ENCODE measurements around the gene HS1BP3.
A peak's percentile ranks its signal among the peaks of the same experiment; 100 is the strongest.

HS1BP3 gene

DNA sequence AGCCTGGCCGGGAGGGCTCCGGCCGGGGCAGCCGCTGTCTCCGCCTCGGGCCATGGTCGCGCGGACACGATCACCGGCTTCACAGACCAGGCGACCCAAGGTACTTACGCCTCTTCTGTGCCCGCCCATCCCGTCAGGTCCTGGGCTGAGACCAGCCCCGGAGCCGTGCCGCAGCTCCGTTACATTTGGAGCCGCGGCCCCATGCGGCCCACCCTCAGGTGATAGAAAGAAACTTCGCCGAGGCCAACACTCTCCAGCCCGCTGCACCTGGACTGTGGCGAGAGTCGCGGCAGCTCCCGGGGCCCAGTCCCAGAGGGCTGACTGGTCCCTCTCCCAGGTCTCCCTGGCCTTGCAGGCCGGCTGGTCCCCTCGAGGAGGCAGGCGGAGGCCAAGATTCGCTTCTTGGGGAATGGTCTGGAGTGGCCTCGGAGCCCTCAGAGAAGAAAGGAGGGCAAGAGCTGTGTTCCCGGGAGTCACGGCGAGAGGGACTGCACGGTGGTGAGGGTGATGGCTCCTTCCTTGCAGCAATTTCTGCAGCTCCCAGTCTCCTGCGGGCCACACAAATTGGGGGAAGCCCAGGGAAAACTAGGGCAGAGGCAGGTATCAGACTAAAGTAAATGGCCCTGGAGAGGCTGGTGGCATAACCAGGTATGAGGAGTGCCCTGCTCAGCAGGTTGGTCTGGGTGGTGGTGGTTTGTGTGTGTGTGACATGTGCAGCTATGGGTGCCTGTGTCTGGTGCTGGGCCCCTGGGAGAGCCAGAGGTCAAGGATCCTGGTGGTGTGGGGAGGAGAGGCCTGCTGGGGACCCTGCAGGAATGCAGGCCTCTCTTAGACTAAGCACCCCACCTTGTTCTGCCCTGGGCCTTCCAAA is 16.9 kb upstream of the HS1BP3 start:
- Histone ChIP-seq H3K9ac (ENCODE audit: low read length) (0 out of 2 replicates have a peak overlapping the region, but pooled peaks have one; percentile 11), H4K20me1 (ENCODE audit: low read depth, low read length) (no peaks in the 10 kb centered on the region), H3K27ac (ENCODE audit: low read depth, low read length) (no peak overlapping the region), H3K27me3 (ENCODE audit: low read length) (no peaks in the 10 kb centered on the region), H3K36me3 (ENCODE audit: low read length) (no peaks in the 10 kb centered on the region), H3K9me3 (ENCODE audit: insufficient read depth, low read length) (no peaks in the 10 kb centered on the region), H3F3A (ENCODE audit: insufficient read depth) (no peaks in the 10 kb centered on the region), H3K9me2 (replicated peaks; ENCODE audit: insufficient read depth, low read length) (no peaks in the 10 kb centered on the region), H3K4me2 (ENCODE audit: low read depth, low read length, poor library complexity, severe bottlenecking) (no peak overlapping the region), H3K79me2 (ENCODE audit: insufficient read depth, low read length) (no peaks in the 10 kb centered on the region), H2AFZ (ENCODE audit: low read depth, low read length, severe bottlenecking) (no peak overlapping the region), H3K4me3 (ENCODE audit: insufficient read depth, low read length, poor library complexity, severe bottlenecking) (no peak overlapping the region)
- TF ChIP-seq EZH2phosphoT487 (conservative IDR thresholded peaks at IDR 0.05; ENCODE audit: low read length): no peak
- TF ChIP-seq, protein P1, sequence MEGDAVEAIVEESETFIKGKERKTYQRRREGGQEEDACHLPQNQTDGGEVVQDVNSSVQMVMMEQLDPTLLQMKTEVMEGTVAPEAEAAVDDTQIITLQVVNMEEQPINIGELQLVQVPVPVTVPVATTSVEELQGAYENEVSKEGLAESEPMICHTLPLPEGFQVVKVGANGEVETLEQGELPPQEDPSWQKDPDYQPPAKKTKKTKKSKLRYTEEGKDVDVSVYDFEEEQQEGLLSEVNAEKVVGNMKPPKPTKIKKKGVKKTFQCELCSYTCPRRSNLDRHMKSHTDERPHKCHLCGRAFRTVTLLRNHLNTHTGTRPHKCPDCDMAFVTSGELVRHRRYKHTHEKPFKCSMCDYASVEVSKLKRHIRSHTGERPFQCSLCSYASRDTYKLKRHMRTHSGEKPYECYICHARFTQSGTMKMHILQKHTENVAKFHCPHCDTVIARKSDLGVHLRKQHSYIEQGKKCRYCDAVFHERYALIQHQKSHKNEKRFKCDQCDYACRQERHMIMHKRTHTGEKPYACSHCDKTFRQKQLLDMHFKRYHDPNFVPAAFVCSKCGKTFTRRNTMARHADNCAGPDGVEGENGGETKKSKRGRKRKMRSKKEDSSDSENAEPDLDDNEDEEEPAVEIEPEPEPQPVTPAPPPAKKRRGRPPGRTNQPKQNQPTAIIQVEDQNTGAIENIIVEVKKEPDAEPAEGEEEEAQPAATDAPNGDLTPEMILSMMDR (IDR thresholded peaks at IDR 0.05; ENCODE audit: insufficient read depth, low read length, poor library complexity, severe bottlenecking): no peak

- no peaks in the 10 kb centered on the region for H4K20me1 ChIP-seq (ENCODE audit: low read depth, low read length)
- no peak overlapping the region for H3K4me3 ChIP-seq (ENCODE audit: insufficient read depth, low read length, poor library complexity, severe bottlenecking)
- 0 out of 2 replicates have a peak overlapping the region, but pooled peaks have one; percentile 11 for H3K9ac ChIP-seq (ENCODE audit: low read length)
- H3K27me3 ChIP-seq (ENCODE audit: low read length): no peaks in the 10 kb centered on the region
- no peak overlapping the region for H3K27ac ChIP-seq (ENCODE audit: low read depth, low read length)
- TF ChIP-seq, protein P1 (IDR thresholded peaks at IDR 0.05; ENCODE audit: insufficient read depth, low read length, poor library complexity, severe bottlenecking): no peak
- no peak for TF ChIP-seq EZH2phosphoT487 (conservative IDR thresholded peaks at IDR 0.05; ENCODE audit: low read length)
- no peak overlapping the region for H3K4me2 ChIP-seq (ENCODE audit: low read depth, low read length, poor library complexity, severe bottlenecking)
- no peaks in the 10 kb centered on the region for H3K36me3 ChIP-seq (ENCODE audit: low read length)
- no peaks in the 10 kb centered on the region for H3K79me2 ChIP-seq (ENCODE audit: insufficient read depth, low read length)
- H3K9me2 ChIP-seq (replicated peaks; ENCODE audit: insufficient read depth, low read length): no peaks in the 10 kb centered on the region
- no peaks in the 10 kb centered on the region for H3K9me3 ChIP-seq (ENCODE audit: insufficient read depth, low read length)
- H2AFZ ChIP-seq (ENCODE audit: low read depth, low read length, severe bottlenecking): no peak overlapping the region
- H3F3A ChIP-seq (ENCODE audit: insufficient read depth): no peaks in the 10 kb centered on the region
Observed at GRCh38 chr2:20667151-20667530, 16.2 kb upstream of the HS1BP3 start.

DNA sequence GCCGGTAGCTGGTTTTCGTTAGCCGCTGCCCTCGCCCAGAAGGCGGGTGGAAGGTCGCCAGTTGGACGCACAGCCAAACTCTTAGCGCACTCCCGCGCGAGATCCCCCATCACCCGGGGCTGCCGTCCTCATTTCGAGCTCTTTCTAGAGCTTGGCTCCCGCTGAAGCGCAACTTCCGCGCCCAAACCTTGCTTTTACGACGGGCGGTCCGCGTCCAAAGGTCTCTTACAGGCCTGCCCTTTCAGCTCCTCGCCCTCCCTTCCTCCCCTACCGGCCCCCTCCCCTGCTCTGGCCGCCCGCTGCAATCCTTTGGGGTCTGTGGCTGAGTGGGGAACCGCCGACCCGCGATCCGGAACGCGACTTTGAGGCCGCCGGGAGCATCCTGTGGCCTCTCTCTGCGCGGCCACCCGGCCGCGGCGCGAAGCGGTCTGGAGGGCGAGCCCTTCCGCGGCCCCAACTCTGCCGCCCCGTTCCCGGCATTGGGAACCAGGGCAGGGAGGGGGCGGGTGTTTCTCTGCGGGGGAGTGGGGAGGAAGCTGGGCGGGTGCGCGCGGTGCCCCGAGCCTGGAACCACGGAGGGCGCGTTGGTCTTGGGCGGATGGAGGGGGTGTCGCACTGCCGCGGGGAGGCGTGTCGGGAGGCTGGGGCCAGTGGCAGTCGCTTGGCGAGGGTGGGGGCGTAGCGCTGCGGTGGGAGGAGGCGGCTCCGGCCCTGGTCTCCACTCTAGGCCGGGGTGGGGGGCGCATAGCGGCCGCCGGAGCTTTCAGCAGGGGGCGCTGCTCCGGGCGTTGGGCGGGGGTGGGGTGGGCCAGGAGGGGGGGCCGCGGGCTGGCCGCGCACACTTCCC is 15.6 kb upstream of the HS1BP3 start, which contains the start of gene GDF7:
TSS of gene GDF7 (plus strand) at position 841 of the 847 bp plus-strand sequence. CDS start 96 bp downstream, outside the sequence.
- H3K27ac ChIP-seq (ENCODE audit: low read depth, low read length): no peak within 1 kb of the TSS

More for the DNA sequence above, 15.6 kb upstream of the HS1BP3 start, which contains the start of gene GDF7:
- Histone ChIP-seq H4K20me1 (ENCODE audit: low read depth, low read length) (no peaks in the 10 kb centered on the region), H3K36me3 (ENCODE audit: low read length) (no peaks in the 10 kb centered on the region), H3K27me3 (ENCODE audit: low read length) (no peaks in the 10 kb centered on the region), H3K4me2 (ENCODE audit: low read depth, low read length, poor library complexity, severe bottlenecking) (peak within 1 kb of the TSS; percentile 55), H3K4me3 (ENCODE audit: insufficient read depth, low read length, poor library complexity, severe bottlenecking) (peak within 1 kb of the TSS; percentile 43), H3K79me2 (ENCODE audit: insufficient read depth, low read length) (no peaks in the 10 kb centered on the region), H3K9ac (ENCODE audit: low read length) (peak within 1 kb of the TSS; percentile 27; the same call in 1 of the 2 replicates), H2AFZ (ENCODE audit: low read depth, low read length, severe bottlenecking) (peak within 1 kb of the TSS; percentile 70), H3K9me2 (replicated peaks; ENCODE audit: insufficient read depth, low read length) (no peaks in the 10 kb centered on the region), H3F3A (ENCODE audit: insufficient read depth) (no peaks in the 10 kb centered on the region), H3K9me3 (ENCODE audit: insufficient read depth, low read length) (no peaks in the 10 kb centered on the region)
- no peak for TF ChIP-seq EZH2phosphoT487 (conservative IDR thresholded peaks at IDR 0.05; ENCODE audit: low read length)
- TF ChIP-seq, protein P1 (IDR thresholded peaks at IDR 0.05; ENCODE audit: insufficient read depth, low read length, poor library complexity, severe bottlenecking): no peak
